ENCODE measurements around the gene CBLIF. TPM values are rescaled to one million over a fixed set of nuclear protein-coding genes. Genes with fewer than 3 reads are reported as not detected.

Gene CBLIF
- total and polyA plus RNA-seq, 2 of the 13 experiments (the other 11 are each of a cell fraction or from before 2014, with no cell fraction given) = not detected

- peak; percentile 77 for TF ChIP-seq NR2C2 (CRISPR knock-in tag; IDR thresholded peaks at IDR 0.05; ENCODE audit: borderline replicate concordance)
- no peak; the same call in 1 of the 2 replicates for TF ChIP-seq ZNF460 (CRISPR knock-in tag; IDR thresholded peaks at IDR 0.05; ENCODE audit: borderline replicate concordance)
- TF ChIP-seq ZNF83 (CRISPR knock-in tag; IDR thresholded peaks at IDR 0.05; ENCODE audit: borderline replicate concordance) = no peak
- TF ChIP-seq, protein P1, sequence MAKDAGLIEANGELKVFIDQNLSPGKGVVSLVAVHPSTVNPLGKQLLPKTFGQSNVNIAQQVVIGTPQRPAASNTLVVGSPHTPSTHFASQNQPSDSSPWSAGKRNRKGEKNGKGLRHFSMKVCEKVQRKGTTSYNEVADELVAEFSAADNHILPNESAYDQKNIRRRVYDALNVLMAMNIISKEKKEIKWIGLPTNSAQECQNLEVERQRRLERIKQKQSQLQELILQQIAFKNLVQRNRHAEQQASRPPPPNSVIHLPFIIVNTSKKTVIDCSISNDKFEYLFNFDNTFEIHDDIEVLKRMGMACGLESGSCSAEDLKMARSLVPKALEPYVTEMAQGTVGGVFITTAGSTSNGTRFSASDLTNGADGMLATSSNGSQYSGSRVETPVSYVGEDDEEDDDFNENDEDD (CRISPR knock-in tag; IDR thresholded peaks at IDR 0.05; ENCODE audit: borderline replicate concordance) = peak; percentile 52; the same call in 1 of the 2 replicates
- no peak for TF ChIP-seq ZFP41 (CRISPR knock-in tag; IDR thresholded peaks at IDR 0.05; ENCODE audit: borderline replicate concordance)
- 0 out of 2 replicates have a peak, but pooled peaks have one; percentile 50 for TF ChIP-seq MAF1 (CRISPR knock-in tag; IDR thresholded peaks at IDR 0.05; ENCODE audit: borderline replicate concordance)
- TF ChIP-seq CBX1 (IDR thresholded peaks at IDR 0.05; ENCODE audit: low read depth) = peak; percentile 99
- TF ChIP-seq NFE2L1 (CRISPR knock-in tag; IDR thresholded peaks at IDR 0.05; ENCODE audit: borderline replicate concordance) = no peak
- no peak for TF ChIP-seq ZNF619 (CRISPR knock-in tag; IDR thresholded peaks at IDR 0.05)
- TF ChIP-seq, protein P2, sequence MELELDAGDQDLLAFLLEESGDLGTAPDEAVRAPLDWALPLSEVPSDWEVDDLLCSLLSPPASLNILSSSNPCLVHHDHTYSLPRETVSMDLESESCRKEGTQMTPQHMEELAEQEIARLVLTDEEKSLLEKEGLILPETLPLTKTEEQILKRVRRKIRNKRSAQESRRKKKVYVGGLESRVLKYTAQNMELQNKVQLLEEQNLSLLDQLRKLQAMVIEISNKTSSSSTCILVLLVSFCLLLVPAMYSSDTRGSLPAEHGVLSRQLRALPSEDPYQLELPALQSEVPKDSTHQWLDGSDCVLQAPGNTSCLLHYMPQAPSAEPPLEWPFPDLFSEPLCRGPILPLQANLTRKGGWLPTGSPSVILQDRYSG (CRISPR knock-in tag; IDR thresholded peaks at IDR 0.05) = no peak
- TF ChIP-seq ZNF512 (CRISPR knock-in tag; IDR thresholded peaks at IDR 0.05) = no peak
- no peak for TF ChIP-seq ZNF468 (CRISPR knock-in tag; IDR thresholded peaks at IDR 0.05)
- TF ChIP-seq ZNF597 (CRISPR knock-in tag; IDR thresholded peaks at IDR 0.05) = no peak
- no peak for TF ChIP-seq PBX3 (CRISPR knock-in tag; IDR thresholded peaks at IDR 0.05; ENCODE audit: borderline replicate concordance)
- peak; percentile 88 for TF ChIP-seq HNRNPLL (IDR thresholded peaks at IDR 0.05; ENCODE audit: low read depth, low read length, poor library complexity, severe bottlenecking)
- TF ChIP-seq TFAP4 (IDR thresholded peaks at IDR 0.05; ENCODE audit: borderline replicate concordance, low read depth) = no peak
- TF ChIP-seq MATR3 (CRISPR knock-in tag; IDR thresholded peaks at IDR 0.05) = no peak
- no peak for TF ChIP-seq TEF (CRISPR knock-in tag; IDR thresholded peaks at IDR 0.05)
- TF ChIP-seq ZNF878 (CRISPR knock-in tag; IDR thresholded peaks at IDR 0.05) = no peak
- TF ChIP-seq, protein P3, sequence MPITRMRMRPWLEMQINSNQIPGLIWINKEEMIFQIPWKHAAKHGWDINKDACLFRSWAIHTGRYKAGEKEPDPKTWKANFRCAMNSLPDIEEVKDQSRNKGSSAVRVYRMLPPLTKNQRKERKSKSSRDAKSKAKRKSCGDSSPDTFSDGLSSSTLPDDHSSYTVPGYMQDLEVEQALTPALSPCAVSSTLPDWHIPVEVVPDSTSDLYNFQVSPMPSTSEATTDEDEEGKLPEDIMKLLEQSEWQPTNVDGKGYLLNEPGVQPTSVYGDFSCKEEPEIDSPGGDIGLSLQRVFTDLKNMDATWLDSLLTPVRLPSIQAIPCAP (CRISPR knock-in tag; IDR thresholded peaks at IDR 0.05; ENCODE audit: low read depth) = no peak
These were observed 34.9 kb downstream of the CBLIF start, which contains the start of gene MRPL16 (continued) for GRCh38 chr11:59810189-59810910.
